ENCODE results near the gene ELP1.

GRCh38 chr9:108963459-108964143 is 29.7 kb upstream of the ELP1 start:
- TF ChIP-seq RAD21 (IDR thresholded peaks at IDR 0.05; ENCODE audit: low read depth) (no peak), YY1 (IDR thresholded peaks at IDR 0.05; ENCODE audit: low read depth) (no peak)
